H1 (cell line): ENCODE data around the gene KCND3. TPM values are rescaled to one million over a fixed set of nuclear protein-coding genes. Genes with fewer than 3 reads are reported as not detected.

Experiments
- CTCF ChIA-PET: fragments of 300-600 bp; sonication (Branson Sonifier 250); formaldehyde crosslinking; loops from one replicate; lab custom pipeline; 2021; ENCODE audit not compliant: partially characterized antibody; lab: Charles Lee
- POLR2A ChIA-PET: fragments of 300-600 bp; sonication (Branson Sonifier 250); formaldehyde crosslinking; loops from one replicate; lab custom pipeline; 2021; ENCODE audit warnings: inconsistent platforms; ENCODE audit not compliant: partially characterized antibody; lab: Charles Lee
- DNase-seq, 2 experiments: peaks; one replicate each; pipeline versions ENCODE4 v3.0.0 to v3.0.0-alpha.2; 2010 to 2022; ENCODE audit warnings: low spot score in 2 of 2, low read depth in 1 of 2, mixed read lengths in 1 of 2
- FAIRE-seq: peaks from 2 replicates; lab custom pipeline; 2011; peaks lifted over from hg19 to GRCh38; lab: Jason Lieb, UNC
- H2AFZ ChIP-seq: 2 replicates; pipeline ENCODE4 v1.8.1; 2012; ENCODE audit warnings: low read length, inconsistent platforms
- H2AK5ac ChIP-seq: 2 replicates; pipeline ENCODE4 v1.6.1; 2013; ENCODE audit warnings: low read depth, low read length
- H2BK120ac ChIP-seq: replicated peaks from 2 replicates; pipeline ENCODE3; 2013; ENCODE audit warnings: low read depth, low read length, inconsistent platforms
- H2BK12ac ChIP-seq: 2 replicates; pipeline ENCODE4 v1.6.1; 2013; ENCODE audit warnings: low read depth, low read length
- H2BK15ac ChIP-seq: 2 replicates; pipeline ENCODE4 v1.6.1; 2013; ENCODE audit warnings: low read length
- H2BK20ac ChIP-seq: 2 replicates; pipeline ENCODE4 v1.6.1; 2013; ENCODE audit warnings: low read length
- H2BK5ac ChIP-seq: 2 replicates; pipeline ENCODE4 v1.6.1; 2013; ENCODE audit warnings: low read depth, low read length
- H3K14ac ChIP-seq: 2 replicates; pipeline ENCODE4 v1.6.1; 2013; ENCODE audit warnings: inconsistent platforms; ENCODE audit not compliant: insufficient read length
- H3K18ac ChIP-seq: 2 replicates; pipeline ENCODE4 v1.6.1; 2013; ENCODE audit warnings: low read length; ENCODE audit errors: extremely low read depth
- H3K23ac ChIP-seq: 2 replicates; pipeline ENCODE4 v1.6.1; 2013; ENCODE audit warnings: inconsistent platforms; ENCODE audit not compliant: insufficient read length
- H3K23me2 ChIP-seq: 2 replicates; pipeline ENCODE4 v1.6.1; 2013; ENCODE audit warnings: low read depth, low read length
- H3K27ac ChIP-seq: 2 replicates; pipeline ENCODE4 v1.6.1; 2011; ENCODE audit warnings: low read depth, low read length, inconsistent platforms
- H3K27me3 ChIP-seq, 4 experiments: replicated peaks in 1 of 4; 1 replicate in 1 of 4; 2 replicates in 3 of 4; pipeline versions ENCODE4 v1.6.1 to v1.8.1; 2011 to 2013; ENCODE audit warnings: low read length in 3 of 4, mild to moderate bottlenecking in 3 of 4, inconsistent platforms in 2 of 4, mixed read lengths in 2 of 4, moderate library complexity in 1 of 4; ENCODE audit not compliant: control insufficient read depth in 3 of 4, insufficient read depth in 3 of 4; ENCODE audit errors: extremely low read depth in 1 of 4
- H3K36me3 ChIP-seq, 4 experiments: 2 replicates each; pipeline versions ENCODE4 v1.6.1 to v1.8.1; 2011 to 2013; ENCODE audit warnings: mild to moderate bottlenecking in 4 of 4, low read length in 3 of 4, moderate library complexity in 2 of 4, control low read depth in 1 of 4, inconsistent platforms in 1 of 4; ENCODE audit not compliant: insufficient read depth in 4 of 4, control insufficient read depth in 2 of 4
- H3K4ac ChIP-seq: replicated peaks from 2 replicates; pipeline ENCODE3; 2013; ENCODE audit warnings: low read length, low read depth, mixed read lengths, inconsistent platforms; ENCODE audit not compliant: insufficient read length
- H3K4me1 ChIP-seq, 4 experiments: replicated peaks in 1 of 4; 1 replicate in 1 of 4; 2 replicates in 3 of 4; pipeline versions ENCODE4 v1.6.1 to v1.8.1; 2011 to 2013; ENCODE audit warnings: low read length in 3 of 4, inconsistent platforms in 2 of 4, mixed read lengths in 1 of 4; ENCODE audit not compliant: insufficient read depth in 4 of 4, control insufficient read depth in 3 of 4
- H3K4me2 ChIP-seq, 2 experiments: 2 replicates each; pipeline versions ENCODE4 v1.6.1 to v1.8.1; 2011 to 2013; ENCODE audit warnings: low read depth in 2 of 2, low read length in 2 of 2, control low read depth in 1 of 2, inconsistent platforms in 1 of 2, mild to moderate bottlenecking in 1 of 2; ENCODE audit not compliant: insufficient read depth in 1 of 2
- H3K4me3 ChIP-seq, 4 experiments: fragments of 200-600, 300-600 bp in 1 of 4; sonication (generic), shearing (Covaris generic), sonication (Bioruptor Twin) in 1 of 4; 2 replicates each; pipeline versions ENCODE4 v1.5.1 to v1.8.1; 2011 to 2016; ENCODE audit warnings: low read length in 4 of 4, low read depth in 3 of 4, control low read depth in 2 of 4, inconsistent platforms in 2 of 4, mild to moderate bottlenecking in 2 of 4, mixed read lengths in 1 of 4, moderate library complexity in 1 of 4; ENCODE audit not compliant: insufficient read depth in 2 of 4; ENCODE audit errors: extremely low read depth in 1 of 4
- H3K56ac ChIP-seq: replicated peaks from 2 replicates; pipeline ENCODE3; 2013; ENCODE audit warnings: low read depth, mild to moderate bottlenecking, mixed read lengths, low read length, inconsistent platforms; ENCODE audit not compliant: insufficient read length
- H3K79me1 ChIP-seq: 2 replicates; pipeline ENCODE4 v1.6.1; 2013; ENCODE audit warnings: low read depth, low read length, control low read depth
- H3K79me2 ChIP-seq, 2 experiments: 2 replicates each; pipeline versions ENCODE4 v1.6.1 to v1.8.1; 2012 to 2013; ENCODE audit warnings: low read length in 2 of 2, mild to moderate bottlenecking in 2 of 2, inconsistent platforms in 1 of 2; ENCODE audit not compliant: insufficient read depth in 2 of 2, control insufficient read depth in 1 of 2
- H3K9ac ChIP-seq, 4 experiments: replicated peaks in 1 of 4; 1 replicate in 1 of 4; 2 replicates in 3 of 4; pipeline versions ENCODE4 v1.6.1 to v1.8.1; 2011 to 2013; ENCODE audit warnings: low read depth in 3 of 4, low read length in 3 of 4, control low read depth in 2 of 4, mild to moderate bottlenecking in 2 of 4, moderate library complexity in 2 of 4, inconsistent platforms in 1 of 4; ENCODE audit errors: extremely low read depth in 1 of 4
- H3K9me3 ChIP-seq, 2 experiments: 2 replicates each; pipeline versions ENCODE4 v1.6.1 to v1.8.1; 2012 to 2013; ENCODE audit warnings: mild to moderate bottlenecking in 2 of 2, moderate library complexity in 2 of 2, control low read depth in 1 of 2, inconsistent platforms in 1 of 2, low read depth in 1 of 2, low read length in 1 of 2, mixed read lengths in 1 of 2; ENCODE audit not compliant: insufficient read depth in 2 of 2
- H4K20me1 ChIP-seq, 2 experiments: replicated peaks in 1 of 2; 2 replicates each; pipeline versions ENCODE3 to v1.8.1; 2011 to 2013; ENCODE audit warnings: inconsistent platforms in 2 of 2, low read length in 2 of 2, mild to moderate bottlenecking in 1 of 2; ENCODE audit not compliant: insufficient read depth in 2 of 2, control insufficient read depth in 1 of 2
- H4K5ac ChIP-seq: 2 replicates; pipeline ENCODE4 v1.6.1; 2013; ENCODE audit warnings: low read length, low read depth, mixed read lengths, inconsistent platforms; ENCODE audit not compliant: insufficient read length
- H4K8ac ChIP-seq: 2 replicates; pipeline ENCODE4 v1.8.0; 2013; ENCODE audit warnings: mild to moderate bottlenecking, moderate library complexity, low read length, inconsistent platforms; ENCODE audit not compliant: insufficient read depth; ENCODE audit errors: extremely low read depth
- H4K91ac ChIP-seq: replicated peaks from 2 replicates; pipeline ENCODE3; 2013; ENCODE audit warnings: low read length, mixed read lengths, inconsistent platforms; ENCODE audit not compliant: insufficient read length
- JUN ChIP-seq: IDR thresholded peaks from 2 replicates; pipeline ENCODE4 v1.6.1; 2011; ENCODE audit warnings: low read depth, mild to moderate bottlenecking, improper control_type of control experiment, low read length
- MAFK ChIP-seq: IDR thresholded peaks from 2 replicates; pipeline ENCODE4 v1.6.1; 2012; ENCODE audit warnings: low read depth, mild to moderate bottlenecking, improper control_type of control experiment, low read length
- RAD21 ChIP-seq, 2 experiments: IDR thresholded peaks in 1 of 2; conservative IDR thresholded peaks in 1 of 2; 2 replicates each; pipeline ENCODE4 v1.6.1; 2011; ENCODE audit warnings: low read depth in 2 of 2, low read length in 2 of 2, improper control_type of control experiment in 1 of 2, inconsistent platforms in 1 of 2, mild to moderate bottlenecking in 1 of 2, moderate library complexity in 1 of 2
- WGBS, 2 experiments: shearing (Covaris generic) in 1 of 2; methylation state at CpG; one replicate each; pipeline versions ENCODE4 v1.1.6 to v1.1.7; 2013 to 2015; ENCODE audit warnings: low lambda C conversion rate in 2 of 2, mixed read lengths in 2 of 2, inconsistent platforms in 1 of 2, low coverage in 1 of 2, missing lambda C conversion rate in 1 of 2; ENCODE audit not compliant: insufficient replicate concordance in 2 of 2, insufficient coverage in 1 of 2, insufficient read length in 1 of 2; ENCODE audit errors: extremely low coverage in 1 of 2, missing lambda C conversion rate in 1 of 2; 5-methylcytosine and 5-hydroxymethylcytosine counted together
- polyA plus RNA-seq, 7 experiments: library from polyadenylated mRNA; depleted of rRNA in 3 of 7; stranded (reverse) in 5 of 7; unstranded in 2 of 7; fragments of >200 nt in 5 of 7; fragments of 200-250 nt in 2 of 7; gene quantifications; 1 replicate in 5 of 7; 2 replicates in 1 of 7; 4 replicates in 1 of 7; pipeline versions ENCODE4 v1.2.1 to v1.2.3, GENCODE V29; 2011 to 2013; ENCODE audit warnings: missing spikeins in 2 of 7, mixed read lengths in 2 of 7
- total RNA-seq: library from RNA; stranded (reverse); fragmentation: NEBNext Ultra II Directional; extraction: Animal tissue kit (Norgen Biotek cat#: 25700); gene quantifications from 2 replicates; pipeline ENCODE4 v1.2.1, GENCODE V29; 2021

The KCND3 gene
- total and polyA plus RNA-seq, 2 of the 8 experiments (the other 6 are each of a cell fraction or from before 2014, with no cell fraction given) = 0.14 to 0.48 TPM

- Histone ChIP-seq H2AFZ (no peak overlapping the region), H3K9ac (no peak overlapping the region), H3K4ac (no peak overlapping the region), H2BK20ac (no peak overlapping the region), H3K4me3 (no peak overlapping the region), H3K4me2 (no peak overlapping the region), H4K91ac (no peak overlapping the region), H3K18ac (no peak overlapping the region), H3K27me3 (no peaks in the 10 kb centered on the region), H3K79me1 (no peaks in the 10 kb centered on the region), H2BK120ac (no peak overlapping the region), H3K36me3 (no peaks in the 10 kb centered on the region), H3K27ac (no peak overlapping the region), H3K56ac (no peak overlapping the region), H3K23ac (no peak overlapping the region), H3K14ac (no peak overlapping the region), H2BK15ac (no peak overlapping the region), H2BK5ac (no peak overlapping the region), H4K5ac (no peak overlapping the region), H2BK12ac (no peak overlapping the region), H3K4me1 (peaks cover 0 to 5% (median under 1%) of the 10 kb centered on the region in 4 experiments; a peak in 2 of 7 replicates), H4K8ac (no peak overlapping the region), H3K23me2 (no peaks in the 10 kb centered on the region), H4K20me1 (no peaks in the 10 kb centered on the region), H3K9me3 (no peaks in the 10 kb centered on the region), H3K79me2 (no peaks in the 10 kb centered on the region), H2AK5ac (no peak overlapping the region)
- ChIA-PET POLR2A (no interaction called here), CTCF (interaction anchor here (1.1 to 1.3 kb wide), 3 partner anchors 12 to 416 kb away, joined by 3 read pairs; no protein-coding TSS in a partner anchor)
- no peak for FAIRE-seq
- 79% methylated on average over 5 of the region's 5 CpGs; no CpG with 5 or more reads in 1 of the 2 experiments for WGBS, 2 experiments
- no peak for TF ChIP-seq MAFK
- no peak for TF ChIP-seq JUN
- peak; percentile 34 to 52; a peak in 3 of 4 replicates for TF ChIP-seq RAD21 (IDR thresholded peaks at IDR 0.05 in 1 of 2, conservative IDR thresholded peaks at IDR 0.05 in 1 of 2; ENCODE audit: low read depth in 2 of 2, low read length in 2 of 2)
- DNase-seq = no peak
Observed at GRCh38 chr1:111953797-111954196, 35.7 kb downstream of the KCND3 start.
